NCI-H345 treated with DMSO at 0.1 percent for 48 hours (cell line): ENCODE results near the gene ZP2.
"Not testable (repeated sequence)": the region's sequence is repeated elsewhere in the genome, so short reads cannot be mapped to it uniquely, and the experiment has no call there.

Experiments
- DNase-seq: peaks from one replicate; lab custom pipeline; 2025; ENCODE audit not compliant: unreplicated experiment; lab: John Stamatoyannopoulos, UW

The ZP2 gene

GRCh38 chr16:21175397-21175796 lies 36.0 kb downstream of the ZP2 start:
- no peak for DNase-seq

DNA sequence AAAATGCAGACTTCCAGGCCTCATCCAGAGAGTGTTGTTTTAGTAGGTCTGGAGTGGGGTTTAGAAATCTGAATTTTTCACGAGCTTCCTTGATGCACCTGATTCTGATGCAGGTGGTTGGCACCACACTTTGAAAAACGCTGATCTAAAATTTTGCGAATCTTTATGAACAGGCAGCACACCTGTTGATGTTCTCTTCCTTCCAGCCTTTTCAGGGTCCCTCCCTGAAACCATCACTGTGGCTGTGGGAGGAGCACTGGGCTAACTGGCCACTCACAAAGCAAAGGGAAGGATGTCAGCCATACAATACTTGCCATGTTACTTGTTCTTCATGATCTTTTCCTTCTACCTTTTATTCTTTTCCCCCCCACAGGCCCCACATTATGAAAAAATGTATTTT lies 38.7 kb downstream of the ZP2 start:
- DNase-seq, result no peak

DNA sequence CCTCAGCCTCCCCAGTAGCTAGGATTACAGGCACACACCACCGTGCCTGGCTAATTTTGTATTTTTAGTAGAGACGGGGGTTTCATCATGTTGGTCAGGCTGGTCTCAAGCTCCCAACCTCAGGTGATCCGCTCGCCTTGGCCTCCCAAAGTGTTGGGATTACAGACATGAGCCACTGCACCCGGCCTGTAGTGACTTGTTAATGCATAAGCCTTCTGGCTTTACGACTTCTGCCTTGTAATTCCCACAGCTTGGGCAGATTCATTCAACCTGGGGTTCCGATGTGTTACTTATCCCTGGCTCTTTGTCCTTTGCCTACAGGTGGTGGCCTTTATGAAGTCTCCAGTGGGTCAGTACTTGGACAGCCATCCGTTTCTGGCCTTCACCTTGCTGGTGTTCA lies 41.3 kb downstream of the ZP2 start:
- not testable (repeated sequence) for DNase-seq

DNA sequence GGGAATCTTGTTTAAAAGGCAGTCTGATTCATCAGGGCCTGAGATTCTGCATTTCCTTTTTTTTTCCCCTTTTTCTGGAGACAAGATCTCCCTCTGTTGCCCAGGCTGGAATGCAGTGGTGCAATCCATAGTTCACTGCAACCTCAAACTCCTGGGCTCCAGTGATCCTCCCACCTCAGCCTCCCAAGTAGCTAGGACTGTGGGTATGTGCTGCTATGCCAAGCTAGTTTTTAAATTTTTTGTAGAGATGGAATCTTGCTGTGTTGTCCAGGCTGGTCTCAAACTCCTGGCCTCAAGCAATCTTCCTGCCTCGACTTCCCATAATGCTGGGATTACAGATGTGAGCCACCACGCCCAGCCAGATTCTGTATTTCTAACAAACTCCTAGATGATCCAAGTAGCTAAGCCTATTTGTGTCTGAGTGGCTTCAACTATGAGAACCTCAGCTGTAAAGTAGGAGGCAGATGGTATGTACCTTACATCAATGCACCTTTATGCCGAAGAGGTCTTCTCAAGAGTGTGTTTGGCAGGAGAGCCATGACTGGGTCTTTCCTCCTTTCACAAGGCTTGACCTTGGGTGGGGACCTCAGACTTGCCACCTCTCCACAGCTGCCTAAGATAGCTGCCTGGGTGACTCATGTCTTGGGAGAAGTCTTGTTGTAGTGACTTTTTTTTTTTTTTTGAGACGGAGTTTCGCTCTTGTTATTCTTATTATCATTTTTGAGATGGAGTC lies 42.0 kb downstream of the ZP2 start:
- DNase-seq, result no peak

- no peak for DNase-seq
Observed at GRCh38 chr16:21167929-21168602, 43.3 kb downstream of the ZP2 start.

GRCh38 chr16:21167360-21167759 lies 44.0 kb downstream of the ZP2 start:
- DNase-seq, result no peak

GRCh38 chr16:21166561-21166961 lies 44.8 kb downstream of the ZP2 start:
- DNase-seq, result no peak

DNA sequence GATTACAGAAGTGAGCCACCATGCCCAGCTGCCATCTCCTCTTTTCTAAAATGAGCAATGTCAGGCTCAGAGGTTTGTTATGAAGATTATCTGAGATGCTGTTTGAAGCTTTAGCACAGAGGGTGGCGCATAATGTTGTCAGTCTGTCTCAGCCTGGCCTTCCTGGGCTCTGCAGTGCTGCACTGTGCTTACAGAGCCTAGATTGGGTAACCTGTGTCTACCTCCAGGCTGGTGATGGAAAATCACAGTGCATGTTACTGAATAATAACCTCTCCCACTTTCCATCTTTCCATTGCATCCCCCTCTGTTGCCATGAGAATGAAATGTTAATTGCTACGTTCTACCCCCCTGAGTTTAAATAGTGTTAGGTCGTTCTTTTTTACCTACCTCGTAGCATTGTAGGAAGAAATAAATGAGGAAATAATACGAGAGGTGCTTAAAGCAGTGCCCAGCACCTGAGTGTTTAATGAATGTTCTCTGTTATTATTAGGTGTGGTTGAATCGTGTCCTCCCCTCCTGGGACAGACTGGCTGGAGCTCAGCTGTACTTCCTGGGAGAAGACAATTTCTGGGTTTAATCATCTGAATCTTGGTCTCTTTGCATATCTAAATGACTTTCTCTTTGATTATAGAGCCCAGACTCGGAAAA lies 46.7 kb downstream of the ZP2 start:
- DNase-seq, result no peak

DNA sequence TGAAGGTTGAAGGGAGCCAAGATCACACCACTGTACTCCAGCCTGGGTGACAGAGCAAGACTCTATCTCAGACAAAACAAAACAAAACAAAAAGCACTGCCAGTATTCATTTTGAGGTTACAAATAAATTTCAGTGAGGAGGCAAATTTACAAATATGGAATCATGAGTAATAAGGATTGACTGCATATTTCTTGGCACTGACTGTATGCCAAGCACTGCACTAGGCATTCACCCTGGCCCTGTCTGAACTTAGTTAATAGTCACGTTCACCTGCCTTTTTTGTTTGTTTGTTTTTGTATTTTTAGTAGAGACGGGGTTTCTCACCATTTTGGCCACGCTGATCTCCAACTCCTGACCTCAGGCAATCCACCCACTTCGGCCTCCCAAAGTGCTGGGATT lies 47.8 kb downstream of the ZP2 start:
- DNase-seq, result no peak

DNA sequence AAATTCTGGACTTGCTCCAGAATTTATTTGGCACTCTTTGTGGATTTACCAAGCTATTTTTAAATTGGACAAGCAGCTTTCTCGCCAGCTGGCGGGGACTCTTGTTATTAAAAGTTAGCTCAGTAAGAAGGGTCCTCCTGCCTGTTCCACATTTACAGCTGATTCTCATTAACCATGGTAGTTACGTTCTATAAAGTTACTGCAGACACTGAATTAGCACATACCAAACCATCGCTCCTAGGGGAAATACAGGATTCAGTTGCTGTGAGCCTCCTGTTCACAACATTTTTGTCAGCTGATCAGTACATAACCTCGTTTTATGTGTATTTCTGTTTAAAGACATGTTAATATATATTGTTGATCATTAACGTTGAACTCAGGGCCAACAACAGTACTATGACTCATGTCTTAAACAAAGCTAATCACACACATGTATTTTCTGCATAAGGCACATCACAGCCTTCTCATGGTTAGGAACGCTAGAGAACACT lies 48.7 kb downstream of the ZP2 start:
- peak; percentile 14 for DNase-seq

DNA sequence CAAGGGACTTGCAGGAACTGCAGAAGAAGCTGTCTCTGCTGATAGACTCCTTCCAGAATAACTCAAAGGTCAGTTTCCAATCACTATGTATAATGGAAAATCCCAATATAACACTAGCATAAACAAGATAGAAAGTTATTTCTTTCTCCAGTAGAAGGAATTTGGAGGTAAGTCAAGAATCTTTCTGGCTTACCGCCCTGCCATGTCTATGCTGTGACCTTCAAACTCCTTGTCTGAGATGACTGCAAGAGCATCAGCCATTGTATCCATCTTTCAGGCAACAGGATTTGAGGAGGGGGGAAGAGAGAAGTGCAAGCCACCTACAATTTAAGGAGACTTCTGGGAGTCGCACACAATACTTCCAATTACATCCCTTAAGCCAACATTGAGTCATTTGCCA lies 50.2 kb downstream of the ZP2 start:
- no peak for DNase-seq

GRCh38 chr16:21160276-21160675 lies 51.1 kb downstream of the ZP2 start:
- DNase-seq, result no peak

GRCh38 chr16:21159281-21159951 lies 52.0 kb downstream of the ZP2 start:
- no peak for DNase-seq

GRCh38 chr16:21158208-21159110 lies 52.9 kb downstream of the ZP2 start, which contains the start of gene LDAF1:
Gene LDAF1 (plus strand): TSS chr16:21158674. CDS start chr16:21161183, 2,509 bp downstream.
- peak; percentile 18 for DNase-seq

GRCh38 chr16:21157632-21158031 lies 53.7 kb downstream of the ZP2 start:
- no peak for DNase-seq

DNA sequence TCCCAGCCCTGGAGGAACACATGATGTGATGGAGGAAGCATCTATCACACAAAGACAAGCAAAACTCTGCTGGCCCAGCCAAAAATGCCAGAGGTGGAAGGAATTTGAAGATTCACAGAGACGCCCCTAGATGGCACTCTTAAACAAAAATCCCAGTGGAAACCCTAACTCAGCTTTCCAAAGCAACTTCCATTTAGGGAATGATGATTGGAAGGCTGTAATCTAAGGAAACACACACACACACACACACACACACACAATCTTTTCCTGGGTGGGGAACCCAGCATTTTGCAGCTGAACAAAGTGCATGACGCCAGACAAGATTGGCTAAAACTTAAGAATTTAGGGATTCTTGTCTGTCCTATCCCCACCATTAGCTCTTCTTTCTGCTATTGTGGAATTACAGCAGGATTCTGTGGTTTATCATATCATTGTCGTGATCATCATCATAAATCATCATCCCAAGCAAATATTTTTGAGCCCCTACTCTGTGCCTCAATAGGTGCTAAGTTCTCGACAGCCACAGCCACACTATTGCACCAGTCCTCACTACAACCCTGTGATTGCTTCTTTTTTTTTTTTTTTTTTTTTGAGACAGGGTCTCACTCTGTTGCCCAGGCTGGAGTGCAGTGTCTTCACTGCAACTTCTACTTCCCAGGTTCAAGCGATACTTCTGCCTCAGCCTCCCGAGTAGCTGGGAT lies 54.5 kb downstream of the ZP2 start:
- DNase-seq, result peak; percentile 42

DNA sequence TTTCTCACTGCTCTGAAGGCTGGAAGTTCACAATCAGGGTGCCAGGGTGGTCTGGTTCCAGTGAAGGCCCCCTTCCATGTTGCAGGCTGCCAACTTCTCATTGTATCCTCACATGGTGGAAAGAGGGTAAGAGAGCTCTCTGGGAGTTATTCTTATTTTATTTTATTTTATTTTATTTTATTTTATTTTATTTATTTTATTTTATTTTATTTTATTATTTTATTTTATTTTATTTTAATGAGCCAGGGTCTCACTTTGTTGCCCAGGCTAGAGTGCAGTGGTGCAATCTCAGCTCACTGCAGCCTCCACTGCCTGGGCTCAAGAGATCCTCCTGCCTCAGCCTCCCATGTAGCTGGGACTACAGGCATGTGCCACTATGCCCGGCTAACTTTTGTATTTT lies 55.4 kb downstream of the ZP2 start:
- not testable (repeated sequence) for DNase-seq

GRCh38 chr16:21153124-21153729 lies 58.1 kb downstream of the ZP2 start:
- not testable (repeated sequence) for DNase-seq
